HG03378 (cell line): ENCODE data around the gene PIK3R5.
"Not testable (repeated sequence)": the region's sequence is repeated elsewhere in the genome, so short reads cannot be mapped to it uniquely, and the experiment has no call there.

Experiments
- ATAC-seq: cut with Tn5 transposase; IDR thresholded peaks from one replicate; pipeline ENCODE4 v1.9.1; 2021; ENCODE audit warnings: mild to moderate bottlenecking, moderate library complexity; ENCODE audit not compliant: unreplicated experiment

Gene PIK3R5

DNA sequence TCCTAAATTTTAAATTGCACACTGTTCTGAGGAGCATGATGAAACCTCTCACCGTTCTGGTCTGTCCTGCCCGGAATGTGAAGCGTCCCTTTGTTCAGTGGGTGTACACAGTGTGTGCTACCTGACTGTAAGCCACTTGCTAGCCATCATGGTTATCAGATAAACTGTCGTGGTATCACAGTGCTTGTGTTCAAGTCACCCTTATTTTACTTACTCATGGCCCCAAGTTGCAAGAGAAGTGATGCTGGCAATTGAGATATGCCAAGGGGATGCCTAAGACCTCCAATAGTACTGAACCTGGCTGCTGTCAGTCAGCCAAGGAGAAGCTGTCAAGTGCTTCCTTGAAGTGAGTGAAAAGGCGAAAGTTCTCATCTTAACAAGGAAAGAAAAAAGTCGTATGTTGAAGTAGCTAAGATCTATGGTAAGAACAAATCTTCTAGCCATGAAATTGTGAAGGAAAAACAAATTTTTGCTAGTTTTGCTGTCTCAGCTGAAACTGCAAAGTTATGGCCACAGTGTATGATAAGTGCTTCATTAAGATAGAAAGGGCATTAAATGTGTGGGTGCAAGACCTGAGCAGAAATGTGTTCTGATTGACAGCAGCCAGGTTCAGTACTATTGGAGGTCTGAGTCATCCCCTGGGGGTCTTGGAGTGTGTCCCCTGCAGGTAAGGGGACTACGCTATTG lies 103.9 kb downstream of the PIK3R5 start:
- no peak for ATAC-seq

DNA sequence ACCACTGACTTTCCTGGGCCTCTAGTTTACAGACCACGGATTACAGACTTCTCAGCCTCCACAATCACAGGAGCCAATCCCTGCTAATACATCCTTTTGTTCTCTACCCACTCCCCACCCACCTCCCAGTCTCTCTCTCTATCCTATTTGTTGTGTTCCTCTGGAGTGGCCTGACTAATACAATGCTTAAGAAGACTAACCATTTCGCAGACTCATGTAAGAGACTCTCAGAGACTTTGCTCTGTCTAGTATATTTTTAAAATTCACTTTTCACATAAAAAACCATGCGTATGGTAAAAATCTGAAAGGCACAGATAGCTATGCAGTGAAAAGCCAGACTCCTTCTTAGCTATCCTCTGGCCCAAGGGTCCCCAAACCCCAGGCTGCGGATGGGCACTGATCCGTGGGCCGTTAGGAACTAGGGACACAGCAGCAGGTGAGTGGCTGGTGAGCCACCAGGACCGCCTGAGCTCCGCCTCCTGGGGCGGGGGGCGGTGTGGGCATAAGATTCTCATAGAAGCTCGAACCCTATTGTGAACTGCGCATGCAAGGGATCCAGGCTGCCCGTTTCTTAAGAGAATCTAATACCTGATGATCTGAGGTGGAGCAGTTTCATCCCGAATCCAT lies 105.6 kb downstream of the PIK3R5 start:
- ATAC-seq = no peak

DNA sequence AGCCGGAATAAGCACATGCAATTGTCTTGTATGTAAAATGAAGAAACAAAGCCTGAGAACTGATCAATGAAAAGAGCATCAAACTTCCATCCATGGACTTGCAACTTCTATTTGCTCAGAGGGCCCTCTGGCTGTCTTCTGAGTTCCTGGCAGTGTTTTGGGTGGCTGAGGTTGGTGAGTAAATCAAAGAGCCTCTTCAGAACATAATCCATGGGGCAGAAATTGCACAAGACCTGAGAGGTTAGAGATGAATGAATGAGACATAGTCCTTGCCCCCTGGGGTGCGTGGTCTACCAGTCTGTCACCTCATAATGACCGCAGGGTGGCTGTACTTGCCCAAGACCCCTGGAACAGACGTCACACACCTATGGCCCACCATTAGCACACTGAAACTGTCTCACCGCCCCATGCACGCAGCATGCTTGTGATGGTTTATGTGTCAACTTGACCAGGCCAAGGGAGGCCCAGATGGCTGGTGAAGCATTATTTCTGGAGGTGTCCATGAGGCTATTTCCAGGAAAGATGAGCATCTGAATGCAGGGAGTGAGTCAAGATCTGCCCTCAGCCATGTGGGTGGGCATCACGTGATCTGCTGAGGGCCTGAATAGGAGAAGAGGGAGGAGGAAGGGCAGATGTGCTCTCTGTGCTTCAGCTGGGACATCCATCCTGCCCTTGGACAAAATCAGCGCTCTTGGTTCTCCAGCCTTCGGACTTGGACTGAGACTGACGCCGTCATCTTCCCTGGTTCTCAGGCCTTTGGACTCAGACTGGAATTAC lies 106.3 kb downstream of the PIK3R5 start:
- ATAC-seq = no peak

DNA sequence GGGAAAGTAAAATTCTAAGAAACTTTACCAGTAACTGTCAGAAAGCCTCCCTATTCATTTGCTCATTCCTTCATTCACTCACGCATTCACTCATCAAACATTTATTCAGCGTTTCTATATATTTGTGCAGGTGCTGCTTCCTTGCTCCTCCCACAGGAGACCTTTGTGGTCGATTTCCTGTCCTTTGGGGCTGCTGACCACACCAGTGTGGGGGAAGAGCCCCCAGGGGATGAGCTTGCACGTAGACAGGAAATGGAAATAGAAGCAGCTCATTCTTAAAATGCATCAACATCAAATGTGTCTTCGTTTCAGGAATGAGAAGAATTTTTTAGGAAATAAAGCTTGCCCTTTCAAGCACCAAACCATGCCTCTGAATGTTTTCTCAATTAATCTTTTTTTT lies 107.6 kb downstream of the PIK3R5 start:
- ATAC-seq = peak; percentile 45

DNA sequence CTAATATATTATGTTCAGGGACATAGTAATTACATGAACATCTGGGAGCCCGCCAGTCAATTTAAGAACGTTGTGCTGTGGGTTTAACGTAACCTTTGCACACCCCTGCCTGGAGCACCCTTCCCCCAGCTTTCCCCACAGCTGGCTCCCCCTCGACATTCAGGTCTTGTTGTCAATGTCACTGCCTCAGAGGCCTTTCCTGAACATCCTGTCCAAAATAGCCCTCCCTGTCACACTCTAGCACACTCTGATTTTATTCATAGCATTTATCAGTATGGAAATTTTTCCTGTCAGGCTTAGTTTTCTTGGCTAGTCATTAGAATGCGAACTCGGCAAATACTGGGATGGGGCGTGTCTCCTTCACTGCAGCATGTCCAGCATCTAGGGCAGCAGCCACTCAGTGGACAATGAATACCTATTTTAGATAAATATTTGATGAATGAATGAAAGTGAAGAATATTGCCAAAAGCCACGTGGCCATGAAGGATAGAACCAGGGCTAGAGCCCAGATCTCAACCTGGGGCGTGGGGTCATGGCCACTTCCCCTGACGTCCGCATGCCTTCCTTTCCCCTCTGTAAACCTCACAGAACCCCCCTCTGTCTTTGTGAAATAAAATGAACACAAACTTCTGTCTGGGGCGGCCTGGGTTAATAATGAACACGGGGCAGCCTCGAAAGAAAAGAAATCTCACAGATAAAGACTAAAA lies 108.5 kb downstream of the PIK3R5 start:
- ATAC-seq = no peak

- not testable (repeated sequence) for ATAC-seq
Measured at GRCh38 chr17:8856205-8856603, 109.3 kb downstream of the PIK3R5 start.

DNA sequence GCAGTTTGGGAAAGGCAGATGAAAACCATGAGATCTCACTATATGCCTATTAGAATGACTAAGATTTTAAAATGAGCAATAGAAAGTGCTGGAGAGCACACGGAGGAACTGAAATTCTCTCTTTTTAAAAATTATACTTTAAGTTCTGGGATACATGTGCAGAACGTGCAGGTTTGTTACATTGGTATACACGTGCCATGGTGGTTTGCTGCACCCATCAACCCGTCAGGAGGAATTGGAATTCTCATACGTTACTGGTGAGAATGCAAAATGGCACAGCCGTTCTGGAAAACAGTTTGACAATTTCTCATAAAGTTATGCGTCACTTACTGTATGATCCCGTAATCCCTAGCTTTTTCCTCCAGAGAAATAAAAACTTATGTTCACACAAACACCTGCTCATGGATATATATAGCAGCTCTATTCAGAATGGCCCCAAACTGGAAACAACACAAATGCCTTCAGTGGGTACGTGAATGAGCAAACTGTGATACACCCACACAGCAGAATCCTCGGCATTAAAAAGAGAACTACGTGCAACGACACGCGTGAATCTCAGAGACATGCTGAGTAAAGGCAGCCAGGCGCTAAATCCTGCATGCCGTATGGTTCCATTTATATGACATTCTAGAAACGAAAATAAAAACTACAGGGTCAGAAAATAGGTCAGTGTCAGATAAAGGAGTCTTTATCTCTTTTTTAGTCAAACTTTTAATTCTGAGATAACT lies 109.9 kb downstream of the PIK3R5 start:
- ATAC-seq = peak; percentile 44

DNA sequence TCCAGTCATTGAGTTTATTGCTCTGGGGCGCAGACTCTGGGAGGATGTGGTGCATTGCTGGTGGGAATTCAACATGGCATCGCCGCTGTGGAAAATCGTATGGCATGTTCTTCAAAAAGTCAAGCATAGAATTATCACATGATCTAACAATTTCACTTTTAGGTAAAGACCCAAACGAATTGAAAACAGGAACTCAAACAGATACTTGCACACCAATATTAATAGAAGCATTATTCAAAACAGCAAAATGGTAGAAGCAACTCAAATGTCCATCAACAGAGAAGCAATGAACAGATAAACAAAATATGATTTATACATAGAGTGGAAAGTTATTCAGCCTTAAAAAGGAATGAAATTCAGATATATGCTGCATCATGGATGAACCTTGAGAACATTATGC lies 113.9 kb downstream of the PIK3R5 start:
- ATAC-seq = no peak

GRCh38 chr17:8849311-8850041 lies 116.0 kb downstream of the PIK3R5 start:
- no peak for ATAC-seq

DNA sequence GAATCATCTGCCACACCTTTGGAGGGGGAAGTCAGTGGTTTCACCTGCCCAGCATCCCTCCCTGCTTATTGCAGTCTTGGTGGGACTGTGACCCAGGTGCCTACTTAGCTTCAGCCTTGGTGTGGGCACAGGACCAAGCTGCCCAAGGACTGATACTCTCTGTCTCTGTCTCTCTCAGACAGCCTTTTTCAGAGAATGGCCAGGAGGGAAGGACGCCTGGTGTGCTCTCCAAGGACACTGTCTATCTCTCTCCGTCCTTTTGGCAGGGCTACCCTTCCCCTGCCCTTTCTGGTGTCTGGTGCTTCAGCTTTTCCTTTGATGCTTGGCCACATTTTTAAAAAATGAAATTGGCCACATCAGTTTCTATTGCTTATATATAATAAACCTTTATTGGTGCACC lies 117.6 kb downstream of the PIK3R5 start:
- no peak for ATAC-seq

GRCh38 chr17:8846768-8847211 lies 118.7 kb downstream of the PIK3R5 start:
- ATAC-seq = no peak

DNA sequence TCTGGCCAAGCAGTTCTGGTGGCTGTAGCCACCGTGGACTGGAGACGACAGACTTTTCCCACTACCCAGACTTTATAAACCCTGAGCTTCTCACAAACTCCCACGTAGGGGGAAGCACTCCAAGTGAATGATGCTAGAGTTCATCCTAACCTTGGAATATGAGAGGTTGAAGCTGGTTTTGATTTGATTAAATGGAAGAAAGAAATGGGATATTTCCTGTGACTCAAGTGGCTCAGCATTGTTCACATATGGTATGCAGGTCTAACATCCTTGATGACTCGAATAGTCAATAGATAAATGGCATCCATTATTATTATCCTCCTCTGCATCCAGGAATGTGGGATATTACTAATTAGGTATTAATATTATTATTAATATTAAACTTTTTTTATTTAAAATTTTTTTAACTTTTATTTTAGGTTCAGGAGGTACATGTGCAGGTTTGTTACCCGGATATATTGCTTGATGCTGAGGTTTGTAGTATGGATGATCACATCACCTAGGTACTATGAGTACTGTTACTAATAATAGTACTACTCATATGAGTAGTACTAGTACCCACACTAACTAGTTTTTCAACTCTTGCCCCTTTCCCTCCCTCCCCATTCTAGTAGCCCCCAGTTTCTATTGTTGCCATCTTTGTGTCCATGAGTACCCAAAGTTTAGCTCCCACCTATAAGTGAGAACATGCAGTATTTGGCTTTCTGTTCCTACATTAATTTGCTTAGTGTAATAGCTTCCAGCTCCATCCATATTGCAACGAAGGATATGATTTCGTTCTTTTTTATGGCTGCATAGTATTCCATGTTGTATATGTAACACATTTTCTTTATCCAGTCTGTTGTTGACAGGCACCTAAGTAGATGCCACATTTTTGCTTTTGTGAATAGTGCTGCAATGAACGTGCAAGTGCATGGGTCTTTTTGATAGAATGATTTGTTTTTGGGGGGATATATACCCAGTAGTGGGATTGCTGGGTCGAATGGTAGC lies 121.0 kb downstream of the PIK3R5 start:
- no peak for ATAC-seq

DNA sequence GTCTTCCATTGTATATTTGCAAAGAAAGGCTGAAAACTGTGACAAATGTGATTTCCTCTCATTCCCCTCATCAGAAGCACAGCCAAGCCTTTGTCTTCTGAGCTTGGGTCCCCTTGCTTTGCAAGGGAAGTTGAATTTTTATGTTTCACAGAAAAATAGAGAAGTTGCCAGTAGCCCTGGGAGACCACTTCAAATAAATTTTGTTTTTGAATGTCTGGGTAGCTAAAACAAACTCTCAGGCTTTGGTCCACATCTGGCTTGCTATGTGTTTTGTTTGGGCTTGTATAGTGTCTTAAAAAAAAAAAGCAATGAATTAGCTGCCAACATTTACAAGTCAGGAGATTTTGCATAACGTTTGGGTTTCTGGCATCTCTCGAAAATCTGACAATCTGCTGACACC lies 122.2 kb downstream of the PIK3R5 start:
- ATAC-seq = no peak

- no peak for ATAC-seq
Measured at GRCh38 chr17:8841844-8842243, 123.7 kb downstream of the PIK3R5 start.

- ATAC-seq = no peak
Measured at GRCh38 chr17:8839410-8839935, 126.0 kb downstream of the PIK3R5 start.

- ATAC-seq = no peak
Measured at GRCh38 chr17:8838551-8839095, 126.9 kb downstream of the PIK3R5 start.

DNA sequence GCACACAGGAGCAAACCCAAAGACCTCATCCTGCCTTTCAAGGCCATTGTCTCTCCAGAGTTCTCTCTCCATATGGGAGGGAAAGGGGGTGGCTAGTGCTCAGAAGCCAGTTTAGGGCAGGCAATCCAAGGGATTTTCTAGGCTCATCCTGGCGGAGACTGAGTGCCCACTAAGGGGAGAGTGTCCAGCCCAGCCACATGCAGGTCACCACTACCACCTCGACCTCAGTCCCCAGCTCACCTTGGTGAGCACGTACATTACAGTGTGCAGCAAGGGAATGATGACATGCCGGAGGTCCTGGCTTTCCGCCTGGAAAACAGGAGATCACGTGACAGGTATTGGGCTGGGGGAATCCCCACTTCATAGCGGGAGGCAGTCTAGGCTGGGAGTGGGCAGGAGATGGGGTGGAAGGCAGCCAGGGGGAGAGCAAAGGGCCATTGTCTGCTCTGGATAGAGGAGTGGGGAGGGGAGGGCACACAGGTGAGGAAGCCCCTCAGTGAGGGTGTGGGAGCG lies 127.9 kb downstream of the PIK3R5 start:
- ATAC-seq = no peak
